Left ventricle myocardium inferior (tissue), 1 donor: Measurements from ENCODE around the gene RNF19B. TPM values are rescaled to one million over a fixed set of nuclear protein-coding genes. Genes with fewer than 3 reads are reported as not detected.

Experiments
- DNase-seq: peaks from one replicate; pipeline ENCODE4 v3.0.0-alpha.2; 2020
- H3K27ac ChIP-seq: fragments of 200-600 bp; replicated peaks from 2 replicates; pipeline ENCODE4 v1.8.0; 2021
- H3K27me3 ChIP-seq: fragments of 200-600 bp; 2 replicates; pipeline ENCODE4 v1.8.0; 2021; ENCODE audit warnings: low read depth
- H3K36me3 ChIP-seq: fragments of 200-600 bp; 2 replicates; pipeline ENCODE4 v1.8.0; 2021
- H3K4me1 ChIP-seq: fragments of 200-600 bp; 2 replicates; pipeline ENCODE4 v1.8.0; 2021
- H3K4me3 ChIP-seq: fragments of 200-600 bp; 2 replicates; pipeline ENCODE4 v1.8.0; 2021; ENCODE audit warnings: mild to moderate bottlenecking, moderate library complexity
- H3K9me3 ChIP-seq: fragments of 200-600 bp; replicated peaks from 2 replicates; pipeline ENCODE4 v1.8.0; 2021
- CTCF ChIP-seq: fragments of 200-600 bp; IDR thresholded peaks from 2 replicates; pipeline ENCODE4 v1.8.0; 2021; ENCODE audit warnings: antibody characterized with exemption, mild to moderate bottlenecking, borderline replicate concordance
- intact Hi-C: fragments of 100-400 bp; cut with micrococcal nuclease; formaldehyde crosslinking; loops from one replicate; pipeline ENCODE4 v1.11.0; 2022
- total RNA-seq: library from RNA; stranded (reverse); fragmentation: NEBNext Ultra II Directional; extraction: Animal tissue kit (Norgen Biotek cat#: 25700); gene quantifications from one replicate; pipeline ENCODE4 v1.2.1, GENCODE V29; 2021
- donor health status: DM: no; HTN: yes; CAD: no; lungs with severe emphysema.

Gene RNF19B
- total RNA-seq, 1 donor from 2014 or later = 15.4 TPM

- intact Hi-C loops = no loop called here
- Histone ChIP-seq H3K4me3 (no peak overlapping the region), H3K27me3 (no peaks in the 10 kb centered on the region), H3K36me3 (peaks cover 48% of the 10 kb centered on the region), H3K27ac (no peak overlapping the region), H3K9me3 (no peaks in the 10 kb centered on the region), H3K4me1 (peaks cover 41% of the 10 kb centered on the region)
- TF ChIP-seq CTCF = no peak
- no peak for DNase-seq
Observed at GRCh38 chr1:32948390-32948722, 16.3 kb downstream of the RNF19B start.

- no peaks in the 10 kb centered on the region for H3K9me3 ChIP-seq
- no peak overlapping the region for H3K27ac ChIP-seq
- DNase-seq = no peak
- no peaks in the 10 kb centered on the region for H3K27me3 ChIP-seq
- peaks cover 53% of the 10 kb centered on the region for H3K36me3 ChIP-seq
- H3K4me1 ChIP-seq = peaks cover 38% of the 10 kb centered on the region
- no peak overlapping the region for H3K4me3 ChIP-seq
- no peak for TF ChIP-seq CTCF
- intact Hi-C loops = no loop called here
Observed at GRCh38 chr1:32947669-32948389, 16.8 kb downstream of the RNF19B start.

- Histone ChIP-seq H3K9me3 (no peaks in the 10 kb centered on the region), H3K4me1 (peaks cover 39% of the 10 kb centered on the region), H3K36me3 (peaks cover 67% of the 10 kb centered on the region), H3K27ac (no peak overlapping the region), H3K27me3 (no peaks in the 10 kb centered on the region), H3K4me3 (no peak overlapping the region)
- no peak for TF ChIP-seq CTCF
- intact Hi-C loops = no loop called here
- no peak for DNase-seq
Observed at GRCh38 chr1:32946413-32946812, 18.2 kb downstream of the RNF19B start.

GRCh38 chr1:32944180-32944579 is 20.4 kb downstream of the RNF19B start:
- no peak overlapping the region for H3K4me3 ChIP-seq
- DNase-seq = no peak
- intact Hi-C loops = no loop called here
- peaks cover 75% of the 10 kb centered on the region for H3K36me3 ChIP-seq
- TF ChIP-seq CTCF = no peak
- peaks cover 43% of the 10 kb centered on the region for H3K4me1 ChIP-seq
- H3K27ac ChIP-seq = no peak overlapping the region
- no peaks in the 10 kb centered on the region for H3K27me3 ChIP-seq
- H3K9me3 ChIP-seq = no peaks in the 10 kb centered on the region

- no peak for TF ChIP-seq CTCF
- Histone ChIP-seq H3K4me1 (peaks cover 27% of the 10 kb centered on the region), H3K27ac (peak overlapping the region; percentile 47), H3K36me3 (peaks cover 74% of the 10 kb centered on the region), H3K27me3 (no peaks in the 10 kb centered on the region), H3K4me3 (no peak overlapping the region), H3K9me3 (no peaks in the 10 kb centered on the region)
- DNase-seq = peak; percentile 56
- intact Hi-C loops = loop anchor here (10.0 kb wide), 2 partner anchors 115 to 145 kb away; partner anchors contain the start of gene AZIN2
Observed at GRCh38 chr1:32939655-32940371, 24.8 kb downstream of the RNF19B start.
